ENCODE results near the gene OR9Q1. TPM values are rescaled to one million over a fixed set of nuclear protein-coding genes. Genes with fewer than 3 reads are reported as not detected.

OR9Q1 gene
- total RNA-seq, 4 donors from 2014 or later = not detected

GRCh38 chr11:58134151-58134550 lies 110.5 kb downstream of the OR9Q1 start:
- no peak for TF ChIP-seq POLR2A (IDR thresholded peaks at IDR 0.05)
- TF ChIP-seq CTCF (IDR thresholded peaks at IDR 0.05 in 4 of 5, conservative IDR thresholded peaks at IDR 0.05 in 1 of 5) = no peak
- Histone ChIP-seq H3K9me3 (no peaks in the 10 kb centered on the region), H3K27ac (no peak overlapping the region), H3K4me3 (no peak overlapping the region), H3K36me3 (no peaks in the 10 kb centered on the region), H3K27me3 (no peaks in the 10 kb centered on the region), H3K4me1 (no peaks in the 10 kb centered on the region)
- in situ Hi-C loops (cut with MboI; ENCODE audit: low sequenced_read_pairs in 4 of 4) = no loop called here
- intact Hi-C loops (cut with DNase I; ENCODE audit: low total_unique reads) = no loop called here
- no peak for DNase-seq
- no peak for ATAC-seq

GRCh38 chr11:58135171-58135570 lies 111.5 kb downstream of the OR9Q1 start:
- Histone ChIP-seq H3K9me3 (no peaks in the 10 kb centered on the region), H3K27ac (no peak overlapping the region), H3K4me1 (no peaks in the 10 kb centered on the region), H3K4me3 (no peak overlapping the region), H3K27me3 (no peaks in the 10 kb centered on the region), H3K36me3 (no peaks in the 10 kb centered on the region)
- DNase-seq (no peak), ATAC-seq (no peak)
- in situ Hi-C loops (cut with MboI; ENCODE audit: low sequenced_read_pairs in 4 of 4) (no loop called here), intact Hi-C loops (cut with DNase I; ENCODE audit: low total_unique reads) (no loop called here)
- TF ChIP-seq CTCF (IDR thresholded peaks at IDR 0.05 in 4 of 5, conservative IDR thresholded peaks at IDR 0.05 in 1 of 5) = no peak
- no peak for TF ChIP-seq POLR2A (IDR thresholded peaks at IDR 0.05)

GRCh38 chr11:58142761-58143160 lies 119.1 kb downstream of the OR9Q1 start:
- ATAC-seq = no peak
- in situ Hi-C loops (cut with MboI; ENCODE audit: low sequenced_read_pairs in 4 of 4) = no loop called here

GRCh38 chr11:58152781-58153180 lies 129.1 kb downstream of the OR9Q1 start:
- Histone ChIP-seq H3K4me1 (no peaks in the 10 kb centered on the region), H3K9me3 (no peaks in the 10 kb centered on the region), H3K27me3 (no peaks in the 10 kb centered on the region), H3K27ac (no peak overlapping the region), H3K4me3 (no peak overlapping the region), H3K36me3 (no peaks in the 10 kb centered on the region)
- in situ Hi-C loops (cut with MboI; ENCODE audit: low sequenced_read_pairs in 4 of 4) = no loop called here
- TF ChIP-seq POLR2A (IDR thresholded peaks at IDR 0.05) = no peak
- no peak for TF ChIP-seq CTCF (IDR thresholded peaks at IDR 0.05 in 4 of 5, conservative IDR thresholded peaks at IDR 0.05 in 1 of 5)
- ATAC-seq (no peak), DNase-seq (no peak)
- intact Hi-C loops (cut with DNase I; ENCODE audit: low total_unique reads) = no loop called here

More at GRCh38 chr11:58142761-58143160, 119.1 kb downstream of the OR9Q1 start:
- no peak for TF ChIP-seq CTCF (IDR thresholded peaks at IDR 0.05 in 4 of 5, conservative IDR thresholded peaks at IDR 0.05 in 1 of 5)
- no peak for TF ChIP-seq POLR2A (IDR thresholded peaks at IDR 0.05)
- no peak for DNase-seq
- Histone ChIP-seq H3K9me3 (no peaks in the 10 kb centered on the region), H3K4me1 (no peaks in the 10 kb centered on the region), H3K4me3 (no peak overlapping the region), H3K27me3 (no peaks in the 10 kb centered on the region), H3K27ac (no peak overlapping the region), H3K36me3 (no peaks in the 10 kb centered on the region)
- intact Hi-C loops (cut with DNase I; ENCODE audit: low total_unique reads) = no loop called here

GRCh38 chr11:58164389-58164788 lies 140.7 kb downstream of the OR9Q1 start:
- DNase-seq (no peak), ATAC-seq (no peak)
- no peaks in the 10 kb centered on the region for H3K9me3 ChIP-seq
- no peak overlapping the region for H3K4me3 ChIP-seq
- in situ Hi-C loops (cut with MboI; ENCODE audit: low sequenced_read_pairs in 4 of 4) = no loop called here
- no peak overlapping the region for H3K27ac ChIP-seq
- TF ChIP-seq POLR2A (IDR thresholded peaks at IDR 0.05) (no peak), CTCF (IDR thresholded peaks at IDR 0.05 in 4 of 5, conservative IDR thresholded peaks at IDR 0.05 in 1 of 5) (no peak)
- intact Hi-C loops (cut with DNase I; ENCODE audit: low total_unique reads) = no loop called here
- no peaks in the 10 kb centered on the region for H3K4me1 ChIP-seq
- H3K36me3 ChIP-seq = no peaks in the 10 kb centered on the region
- no peaks in the 10 kb centered on the region for H3K27me3 ChIP-seq

Measured in gastrocnemius medialis (tissue), 4 donors.